AG08395 (cell line): ENCODE results near the gene ARHGAP9.
A peak's percentile ranks its signal among the peaks of the same experiment; 100 is the strongest.
"Not testable (repeated sequence)": the region's sequence is repeated elsewhere in the genome, so short reads cannot be mapped to it uniquely, and the experiment has no call there.

Experiments
- DNase-seq: peaks from one replicate; pipeline ENCODE4 v3.0.0; 2012; ENCODE audit warnings: mixed read lengths, low spot score

ARHGAP9 gene

GRCh38 chr12:57479376-57480115 is at the start of gene ARHGAP9:
Gene ARHGAP9 (minus strand): TSS chr12:57479866. CDS start chr12:57479406, 460 bp downstream.
- no peak for DNase-seq

DNA sequence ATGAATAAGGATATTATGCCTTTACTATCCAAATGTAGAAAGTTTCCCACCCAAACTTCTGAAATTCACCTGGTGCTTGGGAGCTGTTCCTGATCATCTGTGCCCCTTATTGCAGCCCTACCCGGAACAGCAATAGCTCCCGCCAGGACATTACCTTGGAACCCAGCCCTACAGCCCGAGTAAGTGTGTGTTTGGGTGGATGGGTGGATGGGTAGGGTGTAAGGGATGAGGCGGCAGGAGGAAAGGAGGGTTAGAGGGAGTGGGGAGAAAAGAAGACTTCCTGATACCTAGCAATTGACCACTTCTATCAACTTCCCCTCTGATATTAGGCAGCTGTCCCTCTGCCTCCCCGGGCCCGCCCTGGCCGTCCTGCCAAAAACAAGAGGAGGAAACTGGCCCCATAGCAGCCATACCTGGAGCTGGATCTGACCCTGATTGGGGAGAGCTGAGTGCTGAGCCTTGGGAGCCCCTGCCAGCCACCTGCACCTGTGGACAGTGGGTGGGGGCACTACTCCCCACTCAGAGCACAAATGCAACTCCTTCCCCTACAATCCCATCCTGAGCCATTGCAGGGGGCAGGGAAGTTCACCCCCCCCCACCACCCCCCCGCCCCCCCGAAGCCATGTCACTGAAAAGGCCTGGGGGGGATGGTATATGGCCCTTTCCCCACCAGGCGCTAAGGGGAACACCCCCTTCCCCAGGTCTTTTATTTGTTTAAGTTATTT is 49.3 kb upstream of the ARHGAP9 start:
- DNase-seq = no peak

GRCh38 chr12:57528176-57528575 is 48.5 kb upstream of the ARHGAP9 start:
- no peak for DNase-seq

- DNase-seq = no peak
These were observed 47.5 kb upstream of the ARHGAP9 start for GRCh38 chr12:57527184-57527583.

GRCh38 chr12:57526477-57527126 is 46.9 kb upstream of the ARHGAP9 start:
- no peak for DNase-seq

DNA sequence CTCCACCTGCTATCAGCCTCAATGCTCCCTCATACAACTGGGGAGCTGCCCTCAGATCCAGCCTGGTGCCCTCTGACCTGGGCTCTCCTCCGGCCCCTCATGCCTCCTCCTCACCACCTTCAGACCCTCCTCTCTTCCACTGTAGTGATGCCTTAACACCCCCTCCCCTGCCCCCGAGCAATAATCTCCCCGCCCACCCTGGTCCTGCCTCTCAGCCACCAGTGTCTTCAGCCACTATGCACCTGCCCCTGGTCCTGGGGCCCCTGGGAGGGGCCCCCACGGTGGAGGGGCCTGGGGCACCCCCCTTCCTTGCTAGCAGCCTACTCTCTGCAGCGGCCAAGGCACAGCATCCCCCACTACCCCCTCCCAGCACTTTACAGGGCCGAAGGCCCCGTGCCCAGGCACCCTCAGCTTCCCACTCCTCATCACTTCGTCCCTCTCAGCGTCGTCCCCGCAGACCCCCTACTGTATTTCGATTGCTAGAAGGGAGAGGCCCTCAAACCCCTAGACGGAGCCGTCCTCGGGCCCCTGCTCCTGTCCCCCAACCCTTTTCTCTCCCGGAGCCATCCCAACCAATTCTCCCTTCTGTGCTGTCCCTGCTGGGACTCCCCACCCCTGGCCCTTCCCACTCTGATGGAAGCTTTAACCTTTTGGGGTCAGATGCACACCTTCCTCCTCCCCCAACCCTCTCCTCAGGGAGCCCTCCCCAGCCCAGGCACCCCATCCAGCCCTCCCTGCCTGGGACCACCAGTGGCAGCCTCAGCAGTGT is 46.1 kb upstream of the ARHGAP9 start:
- DNase-seq = no peak

DNA sequence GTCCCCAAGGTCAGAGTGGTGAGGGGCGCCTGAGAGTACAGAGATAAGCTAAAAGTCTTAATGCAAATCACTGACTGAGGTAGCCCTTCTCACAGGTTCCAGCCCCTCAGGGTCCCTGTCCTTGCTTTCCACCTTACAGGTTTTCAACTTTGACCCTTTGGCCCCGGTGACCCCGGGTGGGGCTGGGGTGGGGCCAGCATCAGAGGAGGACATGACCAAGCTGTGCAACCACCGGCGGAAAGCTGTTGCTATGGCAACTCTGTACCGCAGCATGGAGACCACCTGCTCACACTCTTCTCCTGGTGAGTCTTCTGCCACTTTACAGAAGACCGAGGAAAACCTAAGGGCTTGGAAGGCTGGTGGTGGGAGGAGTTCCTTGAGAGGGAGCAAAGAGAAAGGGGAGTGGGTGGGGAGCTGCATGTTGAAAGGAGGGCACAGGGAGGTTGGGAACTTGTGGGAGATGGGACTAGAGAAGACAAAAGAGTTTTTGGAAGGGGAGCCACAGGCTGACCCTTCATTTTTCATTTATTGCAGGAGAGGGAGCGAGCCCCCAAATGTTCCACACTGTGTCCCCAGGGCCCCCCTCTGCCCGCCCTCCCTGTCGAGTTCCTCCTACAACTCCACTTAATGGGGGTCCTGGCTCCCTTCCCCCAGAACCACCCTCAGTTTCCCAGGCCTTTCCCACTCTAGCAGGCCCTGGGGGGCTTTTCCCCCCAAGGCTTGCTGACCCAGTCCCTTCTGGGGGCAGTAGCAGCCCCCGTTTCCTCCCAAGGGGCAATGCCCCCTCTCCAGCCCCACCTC is 45.3 kb upstream of the ARHGAP9 start:
- DNase-seq = no peak

DNA sequence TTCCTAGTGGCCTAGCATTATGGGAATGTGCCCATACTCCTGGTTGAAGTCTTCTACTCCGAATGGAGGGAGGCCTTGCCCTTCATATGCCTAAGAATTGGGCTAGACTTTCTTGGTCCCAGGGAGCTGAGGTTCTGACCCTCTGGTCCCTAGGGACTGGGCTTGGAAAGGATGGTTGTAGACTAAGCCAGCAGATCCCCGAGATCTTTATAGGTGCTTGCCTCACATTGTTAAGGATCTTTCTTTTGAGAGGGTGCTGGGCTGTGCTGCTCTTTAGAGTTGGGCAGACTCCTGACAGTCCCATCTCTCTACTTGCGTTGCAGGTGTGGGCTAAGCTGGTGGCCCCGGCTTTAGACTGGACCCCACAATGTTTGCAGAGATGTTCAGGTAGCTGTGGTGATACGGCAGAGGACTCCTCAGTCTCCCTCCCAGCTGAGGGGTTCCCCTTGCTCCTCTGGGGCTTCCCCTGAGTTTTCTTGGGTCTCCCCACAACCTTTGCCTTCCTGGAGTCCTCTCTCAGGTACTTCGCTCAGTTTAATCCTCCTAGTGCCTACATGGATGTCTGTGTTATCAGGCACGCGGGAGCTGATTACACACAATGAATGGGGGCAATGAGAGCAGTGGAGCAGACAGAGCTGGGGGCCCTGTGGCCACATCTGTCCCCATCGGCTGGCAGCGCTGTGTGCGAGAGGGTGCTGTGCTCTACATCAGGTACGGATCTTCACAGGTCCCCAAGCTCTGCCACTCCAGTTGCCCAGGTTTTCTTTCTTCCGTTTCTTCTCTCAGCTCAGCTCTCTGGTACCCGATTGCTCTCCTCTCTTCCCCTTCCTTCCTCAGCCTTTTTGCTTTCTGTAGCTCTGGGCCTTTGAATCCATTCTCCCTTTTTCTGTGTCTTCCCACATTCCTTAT is 44.3 kb upstream of the ARHGAP9 start:
- no peak for DNase-seq

GRCh38 chr12:57522887-57523705 is 43.4 kb upstream of the ARHGAP9 start:
- DNase-seq = no peak

- peak; percentile 98 for DNase-seq
These were observed 42.6 kb upstream of the ARHGAP9 start, which contains the start of gene MBD6 for GRCh38 chr12:57522011-57522886. Gene MBD6 (plus strand): TSS chr12:57522824. CDS start chr12:57524304, 1,480 bp downstream.

DNA sequence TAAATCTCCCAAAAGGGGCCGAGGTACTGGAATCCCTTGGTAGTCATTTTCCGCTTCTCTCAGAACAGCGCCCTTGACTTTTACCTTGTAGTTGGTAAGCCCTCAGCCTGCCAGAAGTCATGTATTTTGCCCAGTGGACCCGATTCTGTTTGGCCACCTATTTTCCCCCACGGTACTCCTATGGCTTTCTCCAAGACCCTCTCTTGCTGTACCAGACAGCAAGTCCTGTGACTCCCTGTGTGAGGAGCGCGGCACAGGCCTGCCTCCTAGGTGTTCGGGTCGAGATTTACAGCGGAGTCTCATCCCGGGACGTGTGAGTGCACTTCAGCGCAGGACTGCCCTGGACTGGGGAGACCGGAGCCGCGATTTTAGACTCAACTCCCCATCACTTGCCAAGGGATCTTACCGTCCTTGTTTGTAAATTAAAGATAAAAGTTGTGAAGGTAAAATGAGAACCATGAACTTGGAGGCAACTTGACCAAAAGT is 41.9 kb upstream of the ARHGAP9 start:
- DNase-seq = no peak

DNA sequence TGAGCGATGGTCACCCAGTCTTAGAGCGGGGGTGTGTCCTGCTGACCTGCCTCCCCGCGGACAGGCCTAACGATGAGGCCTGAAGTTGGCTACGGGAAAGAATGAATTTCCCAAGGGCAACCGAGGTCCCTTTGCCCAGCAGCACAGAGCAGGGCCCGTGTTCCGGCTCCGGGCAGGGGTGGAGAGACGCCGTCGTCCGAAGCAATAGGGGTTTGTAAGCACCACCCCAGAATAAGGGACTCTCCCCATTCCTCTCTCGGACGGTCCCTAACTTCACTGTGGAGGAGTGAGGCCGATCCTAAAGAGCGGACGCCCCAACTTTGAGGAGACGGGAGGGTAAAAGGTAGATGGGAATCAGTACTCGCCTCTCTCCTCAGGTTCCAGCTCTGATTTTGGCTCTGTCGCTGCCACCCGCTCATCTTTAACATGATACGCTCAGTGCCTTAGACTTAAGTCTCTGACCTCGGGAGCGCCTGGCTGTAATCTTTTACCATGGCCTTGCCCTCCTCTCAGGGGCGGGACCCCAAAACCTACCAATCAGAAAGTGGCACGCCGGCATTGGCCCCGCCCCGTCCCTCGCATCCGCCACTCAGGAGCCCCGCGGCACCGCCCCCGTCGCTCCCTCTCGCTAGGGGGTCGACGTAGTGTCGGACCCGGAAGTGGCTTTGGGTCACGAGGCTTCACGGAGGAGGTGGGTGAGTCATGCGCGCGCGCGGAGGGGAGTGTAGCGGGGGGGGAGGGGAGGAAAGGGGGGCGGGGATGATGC is 40.6 kb upstream of the ARHGAP9 start, which contains the start of gene DDIT3:
TSS of gene DDIT3 (minus strand) at position 462 of the 766 bp plus-strand sequence. CDS start 3,108 bp downstream, outside the sequence.
- DNase-seq = peak; percentile 97

DNA sequence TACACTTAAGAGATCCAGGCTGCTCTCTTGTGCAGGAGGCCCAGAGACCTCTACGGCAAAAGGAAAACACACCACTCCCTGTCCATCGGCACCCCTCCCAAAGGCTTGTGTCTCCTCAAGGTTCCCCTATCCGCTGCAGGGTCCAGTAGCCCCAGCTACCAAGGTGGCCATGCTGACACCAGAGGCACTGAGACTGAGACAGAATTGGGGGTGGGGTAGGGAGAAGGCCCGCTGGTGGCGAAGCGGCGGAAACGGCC is 40.1 kb upstream of the ARHGAP9 start:
- DNase-seq = no peak

DNA sequence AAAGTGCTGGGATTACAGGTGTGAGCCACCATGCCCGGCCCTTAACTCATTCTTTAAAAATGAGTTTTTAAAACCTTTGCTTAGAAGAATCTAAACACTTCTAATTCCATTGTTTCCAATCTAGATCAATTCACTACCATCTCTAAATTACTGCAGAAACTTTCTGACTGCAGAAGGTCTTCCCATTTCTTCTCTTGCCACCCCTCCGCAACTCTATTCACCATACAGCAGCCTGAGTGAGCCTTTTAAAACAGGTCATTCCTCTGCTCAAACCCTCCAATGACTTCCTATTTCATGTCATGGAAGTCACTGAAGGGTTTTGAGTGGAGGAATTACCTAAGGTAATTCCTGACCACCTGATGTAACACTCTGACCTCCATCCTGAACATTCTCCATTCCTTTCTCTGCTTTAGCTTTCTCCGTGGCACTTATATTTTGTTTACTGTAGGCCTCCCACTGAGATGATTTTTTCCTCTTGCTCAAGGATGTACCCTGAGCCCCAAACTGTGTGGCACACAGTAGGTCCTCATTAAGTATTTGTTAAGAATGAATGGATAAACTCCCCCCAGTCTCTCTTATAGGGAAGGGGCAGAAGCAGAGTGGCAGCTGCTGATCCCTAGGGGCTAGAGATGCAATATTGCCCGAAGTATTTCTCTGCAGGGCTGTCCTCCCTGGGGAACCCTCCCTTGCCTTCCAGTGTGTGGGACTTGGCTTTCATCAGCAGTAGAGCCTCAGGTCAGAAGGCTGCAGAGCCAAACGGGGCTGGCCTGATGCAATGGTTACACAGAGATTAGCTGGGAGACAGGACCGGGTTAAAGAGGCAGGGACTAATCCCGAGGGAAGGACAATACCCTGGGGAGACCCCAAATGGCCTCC is 39.5 kb upstream of the ARHGAP9 start:
- DNase-seq = no peak

GRCh38 chr12:57518176-57518919 is 38.7 kb upstream of the ARHGAP9 start:
- no peak for DNase-seq

- DNase-seq = not testable (repeated sequence)
These were observed 38.1 kb upstream of the ARHGAP9 start for GRCh38 chr12:57517718-57518117.
